ENCODE measurements around the gene C10orf90.
"Not testable (repeated sequence)": the region's sequence is repeated elsewhere in the genome, so short reads cannot be mapped to it uniquely, and the experiment has no call there.

GRCh38 chr10:126379166-126379565 is 291.3 kb downstream of the C10orf90 start:
- not testable (repeated sequence) for TF ChIP-seq CTCF, POLR2A (IDR thresholded peaks at IDR 0.05)

Data from testis (tissue), 2 donors.